ENCODE data around the gene RARA.

- no peak for TF ChIP-seq CTCF (conservative IDR thresholded peaks at IDR 0.05)
- no peak for TF ChIP-seq EZH2 (IDR thresholded peaks at IDR 0.05; ENCODE audit: low read depth)
These were observed 18.9 kb downstream of the RARA start for GRCh38 chr17:40327735-40328385.

All from PC-9 (cell line).